Fibroblast of skin of back (primary cell): ENCODE results near the gene KRT8. TPM values are rescaled to one million over a fixed set of nuclear protein-coding genes. Genes with fewer than 3 reads are reported as not detected.
A peak's percentile ranks its signal among the peaks of the same experiment; 100 is the strongest.
"Not testable (repeated sequence)": the region's sequence is repeated elsewhere in the genome, so short reads cannot be mapped to it uniquely, and the experiment has no call there.

Experiments used
- DNase-seq: peaks from one replicate; pipeline ENCODE4 v3.0.0-alpha.2; 2013
- polyA plus RNA-seq, 2 experiments: library from polyadenylated mRNA; unstranded; fragments of 120-200 nt; gene quantifications; one replicate each; pipeline ENCODE4 v1.2.1, GENCODE V29; 2013; ENCODE audit not compliant: insufficient read length in 2 of 2

Gene KRT8
- polyA plus RNA-seq (2013, experiment 1 of 2; ENCODE audit: insufficient read length), result 8.5 TPM
- polyA plus RNA-seq (2013, experiment 2 of 2; ENCODE audit: insufficient read length), result 18.2 TPM

DNA sequence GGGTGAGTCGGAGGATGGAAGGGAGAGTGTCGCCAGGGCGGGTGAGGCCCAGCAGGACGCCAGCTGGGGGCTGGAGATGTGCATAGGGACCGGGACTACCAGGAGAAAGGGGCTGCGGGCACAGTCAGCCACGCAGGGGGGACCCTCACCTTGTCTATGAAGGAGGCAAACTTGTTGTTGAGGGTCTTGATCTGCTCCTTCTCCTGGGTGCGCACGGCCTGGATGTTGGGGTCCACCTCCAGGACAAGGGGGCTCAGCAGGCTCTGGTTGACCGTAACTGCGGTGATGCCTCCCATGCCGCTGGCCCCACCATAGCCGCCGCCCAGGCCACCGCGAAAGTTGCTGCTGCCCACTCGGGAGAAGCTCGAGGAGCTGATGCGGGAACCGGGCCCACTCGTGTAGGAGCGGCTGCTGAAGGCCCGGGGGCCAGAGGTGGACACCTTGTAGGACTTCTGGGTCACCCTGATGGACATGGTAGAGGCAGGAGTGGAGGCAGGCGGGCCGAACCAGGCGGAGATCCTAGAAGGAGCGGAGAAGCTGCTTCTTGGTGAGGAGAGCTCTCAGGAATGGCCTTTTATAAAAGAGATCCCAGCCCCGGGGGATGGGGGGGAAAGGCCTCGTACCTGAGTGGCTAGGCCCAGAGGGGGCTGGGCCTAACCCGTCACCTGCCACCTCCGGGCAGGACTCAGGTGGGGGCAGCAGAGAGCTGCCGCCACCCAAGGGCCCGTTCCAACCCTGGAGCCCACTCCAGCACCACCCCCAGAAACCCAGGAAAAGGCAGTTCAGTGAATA lies at the start of gene KRT8:
KRT8 (minus strand) TSS at position 568 of the 792 bp plus-strand sequence; CDS start at position 473, 95 bp downstream.
- not testable (repeated sequence) for DNase-seq

DNA sequence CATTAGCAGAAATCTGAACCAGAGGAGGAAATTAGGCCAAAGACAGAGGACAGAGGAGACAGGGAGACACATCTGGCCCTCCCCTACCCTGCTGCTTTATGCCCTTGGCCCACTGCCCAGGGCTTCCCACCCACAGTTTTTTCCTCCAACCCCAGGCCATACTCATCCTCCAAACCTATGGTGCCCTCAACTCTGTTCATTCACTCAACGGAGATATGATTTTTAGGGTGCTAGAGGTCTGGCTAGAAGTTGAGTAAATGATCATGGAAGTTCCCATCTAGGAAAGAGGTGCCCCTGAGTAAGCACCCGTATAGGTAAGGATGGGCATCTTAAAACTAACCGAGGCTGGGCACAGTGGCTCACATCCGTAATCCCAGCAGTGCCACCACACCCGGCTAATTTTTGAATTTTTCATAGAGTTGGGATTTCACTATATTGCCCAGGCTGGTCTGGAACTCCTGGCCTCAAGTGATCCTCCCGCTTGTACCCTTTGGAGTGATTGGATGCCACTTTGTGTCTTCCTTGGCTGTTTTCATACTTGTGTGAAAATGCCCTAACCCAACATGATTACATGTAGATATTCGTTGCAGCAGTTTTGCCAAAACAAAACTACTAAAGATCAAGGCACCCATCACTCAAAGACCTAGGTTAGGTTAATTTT lies 48.4 kb upstream of the KRT8 start:
- DNase-seq, result no peak

DNA sequence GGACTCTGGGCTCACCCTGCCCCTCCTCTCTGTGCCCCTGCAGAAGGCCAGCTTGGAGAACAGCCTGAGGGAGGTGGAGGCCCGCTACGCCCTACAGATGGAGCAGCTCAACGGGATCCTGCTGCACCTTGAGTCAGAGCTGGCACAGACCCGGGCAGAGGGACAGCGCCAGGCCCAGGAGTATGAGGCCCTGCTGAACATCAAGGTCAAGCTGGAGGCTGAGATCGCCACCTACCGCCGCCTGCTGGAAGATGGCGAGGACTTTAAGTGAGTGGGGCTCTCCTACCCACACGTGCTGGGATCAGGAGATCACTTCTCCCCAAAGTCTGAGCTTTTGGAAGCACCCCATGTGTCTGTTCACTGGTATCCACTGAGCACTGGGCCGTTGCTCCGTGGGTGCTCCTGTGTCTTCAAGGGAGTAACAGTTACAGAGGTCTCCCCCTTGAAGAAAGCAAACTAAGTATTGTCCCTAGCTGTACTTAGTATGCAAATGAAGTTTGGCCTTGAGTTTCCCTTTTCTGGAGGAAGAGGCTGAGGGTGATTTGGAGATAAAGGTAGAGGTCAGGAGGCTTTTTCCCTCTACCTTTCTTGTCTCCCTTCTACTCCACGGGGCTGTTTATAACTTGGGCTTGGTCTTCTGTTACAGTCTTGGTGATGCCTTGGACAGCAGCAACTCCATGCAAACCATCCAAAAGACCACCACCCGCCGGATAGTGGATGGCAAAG lies 47.4 kb upstream of the KRT8 start:
- DNase-seq, result no peak

DNA sequence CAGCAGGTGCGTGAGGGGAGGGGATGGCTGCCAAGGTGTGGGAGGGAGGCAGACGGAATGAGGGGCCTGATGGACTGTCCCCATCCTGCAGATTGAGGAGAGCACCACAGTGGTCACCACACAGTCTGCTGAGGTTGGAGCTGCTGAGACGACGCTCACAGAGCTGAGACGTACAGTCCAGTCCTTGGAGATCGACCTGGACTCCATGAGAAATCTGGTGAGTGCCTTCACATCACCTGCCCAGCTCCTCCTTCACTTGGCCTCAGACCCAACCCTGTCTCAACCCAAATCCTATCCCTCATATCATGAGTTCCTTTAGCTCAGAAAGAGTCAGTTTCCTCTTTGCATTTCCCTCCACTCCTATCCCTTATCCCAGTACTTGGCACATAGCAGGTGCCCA lies 46.8 kb upstream of the KRT8 start:
- no peak for DNase-seq

DNA sequence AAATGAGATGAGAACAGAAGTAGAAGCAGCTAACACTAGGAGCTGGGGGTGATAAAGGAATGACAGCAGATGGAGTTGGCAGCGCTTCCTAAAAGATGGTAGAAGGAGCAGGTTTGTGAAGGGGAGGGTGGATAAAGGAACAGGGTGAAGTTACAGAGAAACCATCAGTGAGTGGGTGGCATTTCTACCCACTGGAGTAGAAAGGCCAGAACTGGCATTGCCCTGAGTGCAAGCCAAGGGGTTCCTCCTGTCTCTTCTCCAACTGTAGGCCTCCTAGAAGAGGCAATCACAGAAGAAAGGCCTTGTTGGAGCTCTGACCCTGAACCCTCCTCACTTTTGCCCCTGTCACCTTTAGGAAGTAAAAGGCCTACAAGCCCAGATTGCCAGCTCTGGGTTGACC lies 46.2 kb upstream of the KRT8 start:
- no peak for DNase-seq

DNA sequence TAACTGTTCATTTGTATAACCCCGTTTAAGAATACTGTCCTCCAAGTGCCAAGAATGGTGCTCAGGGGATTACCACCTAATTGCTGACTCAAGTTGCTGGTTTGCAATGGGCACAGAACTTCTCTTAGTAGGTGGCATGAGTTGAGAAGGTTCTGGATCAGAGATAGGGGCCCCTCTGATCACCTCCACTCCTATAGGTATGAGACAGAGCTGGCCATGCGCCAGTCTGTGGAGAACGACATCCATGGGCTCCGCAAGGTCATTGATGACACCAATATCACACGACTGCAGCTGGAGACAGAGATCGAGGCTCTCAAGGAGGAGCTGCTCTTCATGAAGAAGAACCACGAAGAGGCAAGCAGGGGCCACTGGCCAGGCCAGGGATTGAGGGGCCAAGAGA lies 45.7 kb upstream of the KRT8 start:
- DNase-seq, result no peak

DNA sequence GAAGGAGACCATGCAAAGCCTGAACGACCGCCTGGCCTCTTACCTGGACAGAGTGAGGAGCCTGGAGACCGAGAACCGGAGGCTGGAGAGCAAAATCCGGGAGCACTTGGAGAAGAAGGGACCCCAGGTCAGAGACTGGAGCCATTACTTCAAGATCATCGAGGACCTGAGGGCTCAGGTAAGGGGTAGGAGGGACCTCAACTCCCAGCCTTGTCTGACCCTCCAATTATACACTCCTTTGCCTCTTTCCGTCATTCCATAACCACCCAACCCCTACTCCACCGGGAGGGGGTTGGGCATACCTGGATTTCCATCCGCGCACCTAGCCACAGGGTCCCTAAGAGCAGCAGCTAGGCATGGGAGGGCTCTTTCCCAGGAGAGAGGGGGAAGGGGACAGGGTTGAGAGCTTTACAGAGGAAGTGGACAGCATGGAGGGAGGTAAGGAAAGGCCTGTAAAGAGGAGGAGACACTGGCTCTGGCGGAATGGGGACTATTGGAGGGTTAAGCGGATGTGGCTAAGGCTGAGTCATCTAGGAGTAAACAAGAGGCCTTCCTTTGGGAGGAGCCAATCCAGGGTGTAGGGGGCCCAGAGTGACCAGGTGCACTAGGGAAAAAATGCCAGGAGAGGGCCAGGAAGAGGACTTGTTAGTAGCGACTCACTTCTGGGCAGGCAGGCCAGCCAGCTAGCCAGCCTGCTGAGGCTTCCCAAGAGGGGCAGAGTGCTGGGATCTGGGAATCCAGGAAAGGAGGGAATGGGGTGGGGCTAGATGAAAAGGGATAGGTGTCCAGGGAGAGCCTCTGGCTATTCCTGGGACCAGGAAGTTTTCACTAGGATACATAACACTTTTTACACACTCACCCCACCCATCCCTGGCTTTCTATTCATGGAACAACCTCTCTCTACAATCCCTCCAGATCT lies 44.8 kb upstream of the KRT8 start:
- peak; percentile 82 for DNase-seq

DNA sequence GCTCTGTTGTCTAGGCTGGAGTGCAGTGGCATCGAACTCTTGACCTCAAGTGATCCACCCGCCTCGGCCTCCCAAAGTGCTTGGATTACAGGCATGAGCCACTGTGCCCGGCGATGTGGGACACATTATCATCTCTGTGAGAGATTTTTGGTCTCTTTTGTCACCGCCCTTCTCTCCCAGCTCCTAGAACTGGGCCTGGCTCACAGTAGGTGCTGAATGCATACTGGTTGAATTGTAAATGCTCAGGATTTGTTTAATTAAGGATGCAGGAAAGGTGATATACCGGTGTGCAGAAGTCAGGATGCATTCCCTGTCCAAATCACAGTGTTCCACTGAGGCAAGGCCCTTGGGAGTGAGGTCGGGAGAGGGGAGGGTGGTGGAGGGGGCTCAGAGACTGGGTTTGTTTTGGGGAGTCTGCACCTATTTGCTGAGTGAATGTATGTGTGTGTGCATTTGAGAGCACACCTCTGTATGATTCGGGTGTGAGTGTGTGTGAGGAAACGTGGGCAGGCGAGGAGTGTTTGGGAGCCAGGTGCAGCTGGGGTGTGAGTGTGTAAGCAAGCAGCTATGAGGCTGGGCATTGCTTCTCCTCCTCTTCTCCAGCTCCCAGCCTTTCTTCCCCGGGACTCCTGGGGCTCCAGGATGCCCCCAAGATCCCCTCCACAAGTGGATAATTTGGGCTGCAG lies 43.0 kb upstream of the KRT8 start:
- no peak for DNase-seq

DNA sequence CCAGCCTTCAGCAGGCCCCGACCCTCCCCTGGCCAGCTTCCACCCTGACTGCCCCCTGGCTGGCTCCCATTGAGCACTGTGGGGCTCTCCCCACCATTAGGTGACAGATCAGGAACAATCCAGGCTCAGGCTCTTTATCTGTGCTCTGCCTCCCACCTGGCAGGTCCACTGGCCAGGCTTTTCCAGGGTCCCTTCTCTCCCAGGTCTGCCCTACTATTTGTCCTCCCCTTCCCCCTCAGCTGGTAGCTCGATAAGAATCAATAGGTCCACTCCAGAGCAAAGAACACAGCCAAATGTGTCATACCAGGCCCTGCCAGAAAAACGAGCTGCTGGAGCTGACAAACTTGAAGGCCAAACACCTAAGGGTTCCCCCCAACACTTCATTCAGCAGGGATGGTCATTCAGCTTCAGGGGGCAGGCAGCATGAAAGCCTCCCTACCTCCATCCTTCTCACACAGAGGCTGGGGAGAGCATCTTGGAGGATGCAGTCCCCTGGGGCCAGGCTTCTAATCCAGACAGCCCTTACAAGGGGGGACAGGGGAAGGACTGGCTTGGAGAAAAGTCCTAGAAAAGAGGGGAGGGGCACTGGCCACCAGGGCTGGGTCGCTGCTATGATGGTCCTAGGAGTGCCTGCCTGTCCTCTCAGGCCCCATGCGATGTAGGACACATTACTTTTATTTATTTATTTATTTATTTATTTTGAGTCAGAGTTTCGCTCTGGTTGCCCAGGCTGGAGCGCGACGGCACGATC lies 42.1 kb upstream of the KRT8 start:
- no peak for DNase-seq

DNA sequence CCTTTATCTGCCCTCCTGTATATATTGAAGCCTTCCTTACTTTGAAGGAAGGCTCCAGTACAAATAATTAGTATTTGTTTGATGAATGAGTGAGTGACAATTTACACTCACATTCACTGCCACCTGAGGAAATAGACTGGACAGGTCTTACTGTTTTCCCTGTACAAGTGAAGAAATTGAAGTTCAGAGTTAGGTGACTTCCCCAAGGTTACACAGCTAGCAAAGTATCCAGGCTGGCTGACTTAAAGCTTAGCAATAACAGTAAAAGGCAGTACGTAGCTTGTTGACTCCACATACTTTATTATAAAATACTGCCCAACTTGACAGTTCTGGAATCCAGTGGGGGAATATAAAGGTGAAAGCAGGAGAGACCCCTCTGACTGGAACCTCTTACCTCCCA lies 41.5 kb upstream of the KRT8 start:
- DNase-seq, result no peak

DNA sequence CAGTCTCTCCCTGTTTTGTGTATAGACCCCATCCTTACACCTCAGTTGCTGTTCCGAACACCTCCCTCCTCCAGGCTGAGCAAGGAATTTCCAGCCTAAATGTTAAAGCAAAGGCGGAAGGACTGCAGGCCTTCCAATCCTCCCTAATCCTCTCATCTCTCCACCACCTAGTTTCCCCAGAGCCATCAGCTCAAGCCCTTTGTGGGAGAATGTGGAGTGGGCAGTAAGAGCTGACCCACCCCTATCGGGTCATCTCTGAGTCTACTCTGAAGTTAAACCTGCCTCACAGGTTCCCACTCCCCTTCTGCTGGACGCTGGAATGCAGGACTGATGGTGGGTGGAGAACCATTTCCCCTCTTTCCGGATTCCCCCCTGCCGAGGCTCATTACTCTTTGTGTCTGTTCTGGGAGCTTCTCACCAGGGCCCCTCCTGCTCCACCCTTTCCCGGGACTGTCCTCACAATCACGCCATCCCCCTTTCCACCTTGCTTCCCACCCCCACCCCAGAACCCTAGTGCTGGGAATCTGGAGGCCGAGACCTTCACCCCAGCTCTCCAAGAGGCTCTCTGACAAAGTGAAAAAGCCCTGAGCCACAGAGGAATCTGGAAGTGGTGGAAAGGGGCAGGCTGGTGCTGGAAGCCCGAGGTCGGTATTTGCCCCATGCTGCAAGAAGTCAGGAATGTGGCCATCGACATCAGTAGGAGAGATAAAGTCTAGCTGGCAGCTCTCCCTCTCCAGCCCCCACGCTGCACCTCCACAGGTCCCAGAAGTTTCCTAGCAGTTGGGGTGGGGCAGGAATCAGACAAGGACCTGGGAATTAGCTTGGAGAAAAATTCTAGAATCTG lies 40.7 kb upstream of the KRT8 start:
- DNase-seq, result peak; percentile 77

DNA sequence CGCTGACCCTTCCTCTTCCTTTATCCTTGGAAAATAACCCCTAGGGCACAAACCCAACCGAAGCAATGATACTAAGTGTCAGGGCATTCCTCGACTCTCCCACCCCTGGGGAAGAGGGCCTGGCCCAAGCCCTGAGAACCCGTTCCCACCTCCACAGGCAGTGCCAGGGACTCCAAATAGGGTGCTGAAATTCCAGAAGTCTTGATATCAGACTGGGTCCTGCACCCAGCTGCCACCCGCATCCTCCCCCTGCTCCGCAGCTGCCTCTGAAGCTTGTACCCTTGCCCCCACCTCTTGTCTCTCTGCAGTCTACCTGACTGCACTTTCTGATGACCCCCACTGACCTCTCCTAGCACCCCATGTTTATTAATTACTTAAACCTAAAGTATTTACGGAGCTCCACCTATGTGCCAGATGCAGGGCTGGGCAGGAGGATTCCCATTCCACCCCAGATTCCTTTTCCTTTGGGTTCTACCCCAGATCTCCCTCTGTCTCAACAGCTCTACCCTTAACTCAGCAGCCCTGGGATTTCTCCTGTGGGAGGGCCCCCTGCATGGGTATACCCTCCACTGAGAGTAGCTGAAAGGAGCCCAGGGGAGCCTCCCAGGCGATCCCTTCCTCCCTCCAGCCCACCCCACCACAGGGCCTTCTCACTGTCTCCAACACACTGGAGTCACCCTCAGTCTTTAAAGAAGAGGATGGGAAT lies 40.0 kb upstream of the KRT8 start:
- no peak for DNase-seq

DNA sequence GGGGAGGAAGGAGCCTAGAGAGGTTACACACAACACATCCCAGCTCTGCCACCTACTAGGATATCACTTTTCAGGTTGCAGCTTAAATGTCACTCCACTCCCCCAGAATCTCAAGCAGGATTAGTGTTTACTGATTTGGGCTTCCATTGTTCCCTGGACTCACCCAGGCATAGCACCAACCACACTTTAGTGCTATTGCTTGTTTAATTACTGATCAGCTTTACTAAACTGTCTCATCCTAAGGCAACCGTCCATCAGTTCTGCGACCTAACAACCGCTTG lies 38.0 kb upstream of the KRT8 start:
- no peak for DNase-seq

DNA sequence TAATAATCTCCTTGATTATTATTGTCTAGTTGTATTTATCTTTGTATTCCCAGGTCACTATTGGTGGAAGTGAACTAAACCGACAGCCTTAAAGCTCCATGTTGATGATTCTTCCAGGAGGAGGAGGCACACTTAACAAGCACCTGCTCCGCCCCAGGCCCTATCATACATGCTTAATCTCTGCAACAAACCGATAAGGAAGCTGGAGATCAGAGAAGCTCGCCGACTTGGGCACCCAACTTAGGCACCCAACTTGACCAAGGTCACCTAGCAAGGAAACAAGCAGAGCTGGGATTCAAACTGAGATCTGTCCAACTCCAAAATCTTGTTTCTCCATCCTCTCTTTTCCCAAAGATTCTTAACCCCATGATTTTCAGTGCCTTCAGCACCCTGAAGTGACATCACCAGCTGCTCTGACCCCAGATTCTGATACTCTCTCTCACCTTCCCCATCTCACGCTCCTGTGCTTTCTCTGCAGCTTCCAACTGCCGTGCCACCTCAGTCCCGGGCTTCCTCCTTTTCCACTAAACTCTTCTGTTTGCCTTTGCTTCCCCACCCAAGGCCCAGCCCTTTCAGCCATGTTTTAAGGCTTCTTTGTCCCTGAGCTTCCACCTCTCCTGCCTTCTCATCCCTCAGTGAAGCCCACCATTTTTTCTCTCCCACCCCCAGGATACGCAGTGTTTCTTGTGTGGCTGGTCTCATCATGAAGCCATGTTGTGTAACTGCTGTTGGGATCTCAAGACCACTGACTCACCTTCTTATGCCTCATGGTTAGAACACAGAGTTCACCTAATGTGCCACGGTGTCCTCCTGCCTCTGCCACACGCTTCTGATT lies 37.4 kb upstream of the KRT8 start:
- DNase-seq, result no peak

DNA sequence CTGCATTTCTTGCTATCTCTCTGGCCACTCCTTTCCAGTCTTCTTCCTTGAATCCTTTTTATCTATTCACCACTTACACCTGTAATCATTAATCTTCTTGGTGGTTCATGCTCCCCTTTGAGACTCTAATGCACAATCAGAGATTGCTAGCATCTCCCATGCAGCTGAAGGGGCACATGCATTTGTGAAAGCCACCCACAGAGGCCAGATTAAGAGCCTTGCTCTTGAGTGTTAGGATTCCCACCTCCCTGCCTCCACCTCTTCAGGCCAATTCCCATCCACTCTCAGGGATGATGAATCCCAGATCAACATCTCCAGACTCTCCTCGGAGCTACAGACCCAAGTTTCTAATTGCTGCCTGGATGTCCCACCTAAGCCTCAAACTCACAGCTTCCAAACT lies 24.7 kb upstream of the KRT8 start:
- no peak for DNase-seq

DNA sequence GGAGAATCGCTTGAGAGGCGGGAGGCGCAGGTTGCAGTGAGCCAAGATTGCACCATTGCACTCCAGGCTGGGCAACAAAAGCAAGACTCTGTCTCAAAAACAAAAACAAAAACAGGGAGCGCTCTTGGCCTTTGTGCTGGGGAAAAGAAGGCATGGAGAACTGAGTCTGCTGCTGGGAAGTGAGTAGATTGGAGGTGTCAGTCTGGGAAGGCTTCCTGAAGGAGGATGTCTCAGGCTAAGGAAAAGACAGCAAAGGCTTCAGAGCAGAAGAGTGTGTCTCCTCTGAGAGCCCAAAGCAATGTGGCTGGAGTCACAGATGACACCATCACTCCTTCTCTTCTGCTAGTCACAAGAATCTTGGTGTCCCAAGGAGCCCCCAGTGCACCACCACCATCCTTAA lies 23.1 kb upstream of the KRT8 start:
- DNase-seq, result no peak

DNA sequence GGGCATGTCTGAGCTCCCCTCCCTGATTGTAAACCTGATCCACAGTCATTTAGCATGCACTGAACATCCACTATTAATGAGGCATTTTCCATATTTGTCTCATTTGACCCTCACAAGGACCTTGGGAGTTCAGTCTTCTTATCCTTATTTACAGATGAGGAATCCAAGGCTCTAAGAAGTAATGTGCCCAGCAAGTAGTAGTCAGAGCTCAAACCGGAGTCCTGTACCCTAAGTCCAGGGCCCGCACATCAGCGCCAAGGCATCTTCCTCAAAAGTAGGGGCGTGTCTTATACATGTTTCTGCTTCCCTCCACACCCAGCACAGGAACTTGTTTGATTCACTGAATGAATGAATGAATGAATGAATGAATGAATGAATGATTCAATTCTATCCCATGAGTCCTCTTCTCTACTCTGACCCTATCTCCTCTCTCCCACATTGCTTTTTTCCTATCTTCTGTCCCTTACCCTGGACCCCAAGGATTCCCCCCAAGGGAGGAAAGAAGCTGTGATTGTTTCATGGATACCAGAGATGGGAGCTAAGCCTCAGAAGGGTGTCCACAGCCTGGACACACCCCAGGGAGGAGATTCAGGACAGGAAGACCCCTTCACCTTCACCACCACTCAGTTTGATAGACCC lies 21.8 kb upstream of the KRT8 start:
- DNase-seq, result no peak
